ENCODE measurements around the gene NPAS4.
"Not testable (repeated sequence)": the region's sequence is repeated elsewhere in the genome, so short reads cannot be mapped to it uniquely, and the experiment has no call there.

The NPAS4 gene

DNA sequence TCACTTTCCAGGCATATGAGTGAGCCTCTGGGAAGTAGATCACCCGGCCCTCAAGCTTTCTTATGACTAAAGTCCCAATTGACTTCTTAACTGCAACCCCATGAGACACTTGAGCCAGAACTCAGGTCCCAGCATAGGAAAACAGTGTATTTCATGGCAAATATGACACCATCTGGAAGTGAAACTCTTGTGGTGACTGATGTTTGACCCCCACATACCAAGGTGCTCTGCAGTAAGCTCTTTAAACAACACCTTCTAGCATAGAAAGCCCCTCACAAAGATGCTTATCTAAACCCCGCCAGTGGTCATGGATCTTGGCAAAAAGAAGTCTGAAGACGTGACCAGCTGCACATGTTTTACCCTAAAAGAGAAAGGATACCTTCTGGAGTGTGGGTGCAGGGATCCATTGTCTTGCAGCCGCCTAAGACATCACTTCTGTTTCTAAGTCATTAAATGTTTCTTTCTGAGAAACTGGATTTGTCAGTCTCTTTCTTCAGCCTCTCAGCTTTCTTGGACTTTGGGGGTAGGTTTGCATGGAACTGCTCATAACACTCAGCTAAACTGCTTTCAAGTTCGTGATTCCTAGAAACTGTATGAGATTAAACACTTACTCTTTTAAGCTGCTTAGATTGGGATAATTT, 38.4 kb downstream of the NPAS4 start:
- ATAC-seq (ENCODE audit: insufficient read depth, low read depth) (no peak), DNase-seq (no peak)

DNA sequence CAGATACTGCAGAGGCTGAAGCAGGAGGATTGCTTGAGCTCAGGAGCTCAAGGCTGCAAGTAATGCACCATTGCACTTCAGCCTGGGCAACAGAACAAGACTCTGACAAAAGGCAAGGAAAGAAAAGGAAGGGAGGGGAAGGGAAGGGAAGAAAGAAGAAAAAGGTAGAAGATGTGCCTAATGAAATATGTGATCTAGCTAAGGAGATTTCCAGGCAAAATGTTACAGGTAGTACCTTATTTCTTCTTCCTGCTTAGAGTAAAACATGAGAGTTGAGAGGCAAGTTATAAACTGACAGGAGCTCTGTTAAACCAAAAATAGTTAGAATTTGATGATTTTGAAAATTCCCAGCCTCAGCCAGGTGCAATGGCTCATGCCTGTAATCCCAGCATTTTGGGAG, 41.2 kb downstream of the NPAS4 start:
- no peaks in the 10 kb centered on the region for H3K9me3 ChIP-seq (ENCODE audit: insufficient read depth, low read length, severe bottlenecking)
- H4K20me1 ChIP-seq (ENCODE audit: insufficient read depth, low read length): no peaks in the 10 kb centered on the region
- no peaks in the 10 kb centered on the region for H3K79me2 ChIP-seq (ENCODE audit: insufficient read depth, low read length)
- H3K27ac ChIP-seq (ENCODE audit: low read length): no peak overlapping the region
- no peak overlapping the region for H3K4me2 ChIP-seq (ENCODE audit: insufficient read depth, low read length)
- DNase-seq (no peak), ATAC-seq (ENCODE audit: insufficient read depth, low read depth) (no peak)
- H3K27me3 ChIP-seq (ENCODE audit: insufficient read depth, low read length, poor library complexity): no peaks in the 10 kb centered on the region
- TF ChIP-seq, protein P1, sequence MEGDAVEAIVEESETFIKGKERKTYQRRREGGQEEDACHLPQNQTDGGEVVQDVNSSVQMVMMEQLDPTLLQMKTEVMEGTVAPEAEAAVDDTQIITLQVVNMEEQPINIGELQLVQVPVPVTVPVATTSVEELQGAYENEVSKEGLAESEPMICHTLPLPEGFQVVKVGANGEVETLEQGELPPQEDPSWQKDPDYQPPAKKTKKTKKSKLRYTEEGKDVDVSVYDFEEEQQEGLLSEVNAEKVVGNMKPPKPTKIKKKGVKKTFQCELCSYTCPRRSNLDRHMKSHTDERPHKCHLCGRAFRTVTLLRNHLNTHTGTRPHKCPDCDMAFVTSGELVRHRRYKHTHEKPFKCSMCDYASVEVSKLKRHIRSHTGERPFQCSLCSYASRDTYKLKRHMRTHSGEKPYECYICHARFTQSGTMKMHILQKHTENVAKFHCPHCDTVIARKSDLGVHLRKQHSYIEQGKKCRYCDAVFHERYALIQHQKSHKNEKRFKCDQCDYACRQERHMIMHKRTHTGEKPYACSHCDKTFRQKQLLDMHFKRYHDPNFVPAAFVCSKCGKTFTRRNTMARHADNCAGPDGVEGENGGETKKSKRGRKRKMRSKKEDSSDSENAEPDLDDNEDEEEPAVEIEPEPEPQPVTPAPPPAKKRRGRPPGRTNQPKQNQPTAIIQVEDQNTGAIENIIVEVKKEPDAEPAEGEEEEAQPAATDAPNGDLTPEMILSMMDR (IDR thresholded peaks at IDR 0.05; ENCODE audit: borderline replicate concordance, extremely low read depth, low read length, poor library complexity, severe bottlenecking): no peak
- no peak for TF ChIP-seq EZH2 (IDR thresholded peaks at IDR 0.05; ENCODE audit: borderline replicate concordance, low read depth, low read length, severe bottlenecking)
- H3K4me3 ChIP-seq (ENCODE audit: low read depth in 1 of 2, low read length in 2 of 2): no peak overlapping the region
- H2AFZ ChIP-seq (ENCODE audit: low read depth, low read length): no peak overlapping the region
- H3K9ac ChIP-seq (ENCODE audit: low read depth, low read length): no peak overlapping the region
- H3K4me1 ChIP-seq (ENCODE audit: insufficient read depth, low read length): peaks cover 6% of the 10 kb centered on the region
- H3K36me3 ChIP-seq (ENCODE audit: insufficient read depth, low read length): no peaks in the 10 kb centered on the region

More for the DNA sequence above, 38.4 kb downstream of the NPAS4 start:
- Histone ChIP-seq H2AFZ (ENCODE audit: low read depth, low read length) (no peak overlapping the region), H4K20me1 (ENCODE audit: insufficient read depth, low read length) (no peaks in the 10 kb centered on the region), H3K36me3 (ENCODE audit: insufficient read depth, low read length) (no peaks in the 10 kb centered on the region), H3K79me2 (ENCODE audit: insufficient read depth, low read length) (no peaks in the 10 kb centered on the region), H3K27ac (ENCODE audit: low read length) (no peak overlapping the region), H3K9me3 (ENCODE audit: insufficient read depth, low read length, severe bottlenecking) (no peaks in the 10 kb centered on the region), H3K4me3 (ENCODE audit: low read depth in 1 of 2, low read length in 2 of 2) (no peak overlapping the region), H3K9ac (ENCODE audit: low read depth, low read length) (no peak overlapping the region), H3K4me2 (ENCODE audit: insufficient read depth, low read length) (no peak overlapping the region), H3K27me3 (ENCODE audit: insufficient read depth, low read length, poor library complexity) (no peaks in the 10 kb centered on the region), H3K4me1 (ENCODE audit: insufficient read depth, low read length) (no peaks in the 10 kb centered on the region)
- no peak for TF ChIP-seq EZH2 (IDR thresholded peaks at IDR 0.05; ENCODE audit: borderline replicate concordance, low read depth, low read length, severe bottlenecking)
- TF ChIP-seq, protein P1 (IDR thresholded peaks at IDR 0.05; ENCODE audit: borderline replicate concordance, extremely low read depth, low read length, poor library complexity, severe bottlenecking): no peak

DNA sequence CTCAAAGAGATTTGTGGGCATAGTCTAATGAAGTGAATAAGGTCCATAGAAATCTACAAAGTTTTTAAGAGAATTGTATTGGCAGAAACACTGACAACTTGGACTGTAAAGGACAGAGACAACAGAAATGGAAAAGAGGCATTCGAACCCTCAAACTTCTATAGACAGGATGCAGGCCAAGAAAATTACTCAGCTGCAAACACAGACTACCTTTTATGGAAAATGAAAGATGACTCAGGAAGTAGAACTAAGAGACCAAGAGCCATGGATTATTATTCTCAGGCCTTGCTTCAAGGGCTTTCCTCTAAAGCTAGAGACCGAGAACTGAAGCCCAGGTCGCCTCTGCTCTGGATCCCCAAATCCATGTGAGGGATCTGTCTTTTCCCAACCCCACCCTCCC, 42.1 kb downstream of the NPAS4 start:
- Histone ChIP-seq H3K9me3 (ENCODE audit: insufficient read depth, low read length, severe bottlenecking) (no peaks in the 10 kb centered on the region), H3K27ac (ENCODE audit: low read length) (no peak overlapping the region), H3K4me1 (ENCODE audit: insufficient read depth, low read length) (peaks cover 15% of the 10 kb centered on the region), H3K27me3 (ENCODE audit: insufficient read depth, low read length, poor library complexity) (no peaks in the 10 kb centered on the region), H3K9ac (ENCODE audit: low read depth, low read length) (no peak overlapping the region), H4K20me1 (ENCODE audit: insufficient read depth, low read length) (no peaks in the 10 kb centered on the region), H3K79me2 (ENCODE audit: insufficient read depth, low read length) (no peaks in the 10 kb centered on the region), H3K4me2 (ENCODE audit: insufficient read depth, low read length) (no peak overlapping the region), H2AFZ (ENCODE audit: low read depth, low read length) (no peak overlapping the region), H3K4me3 (ENCODE audit: low read depth in 1 of 2, low read length in 2 of 2) (no peak overlapping the region), H3K36me3 (ENCODE audit: insufficient read depth, low read length) (no peaks in the 10 kb centered on the region)
- no peak for TF ChIP-seq EZH2 (IDR thresholded peaks at IDR 0.05; ENCODE audit: borderline replicate concordance, low read depth, low read length, severe bottlenecking)
- TF ChIP-seq, protein P1 (IDR thresholded peaks at IDR 0.05; ENCODE audit: borderline replicate concordance, extremely low read depth, low read length, poor library complexity, severe bottlenecking): no peak
- ATAC-seq (ENCODE audit: insufficient read depth, low read depth) (no peak), DNase-seq (no peak)

DNA sequence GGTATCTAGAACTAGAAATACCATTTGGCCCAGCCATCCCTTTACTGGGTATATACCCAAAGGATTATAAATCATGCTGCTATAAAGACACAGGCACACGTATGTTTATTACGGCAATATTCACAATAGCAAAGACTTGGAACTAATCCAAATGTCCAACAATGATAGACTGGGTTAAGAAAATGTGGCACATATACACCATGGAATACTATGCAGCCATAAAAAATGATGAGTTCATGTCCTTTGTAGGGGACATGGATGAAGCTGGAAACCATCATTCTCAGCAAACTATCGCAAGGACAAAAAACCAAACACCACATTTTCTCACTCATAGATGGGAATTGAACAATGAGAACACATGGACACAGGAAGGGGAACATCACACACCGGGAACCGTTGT, 43.3 kb downstream of the NPAS4 start:
- not testable (repeated sequence) for H3K4me3 ChIP-seq (ENCODE audit: low read depth in 1 of 2, low read length in 2 of 2); H3K27ac ChIP-seq (ENCODE audit: low read length); H3K79me2 ChIP-seq (ENCODE audit: insufficient read depth, low read length); DNase-seq; H3K36me3 ChIP-seq (ENCODE audit: insufficient read depth, low read length); H4K20me1 ChIP-seq (ENCODE audit: insufficient read depth, low read length); H3K4me2 ChIP-seq (ENCODE audit: insufficient read depth, low read length); H3K9ac ChIP-seq (ENCODE audit: low read depth, low read length); ATAC-seq (ENCODE audit: insufficient read depth, low read depth); H3K9me3 ChIP-seq (ENCODE audit: insufficient read depth, low read length, severe bottlenecking); H3K27me3 ChIP-seq (ENCODE audit: insufficient read depth, low read length, poor library complexity); H2AFZ ChIP-seq (ENCODE audit: low read depth, low read length)
- H3K4me1 ChIP-seq (ENCODE audit: insufficient read depth, low read length): peaks cover 21% of the 10 kb centered on the region
